Activated naive CD4-positive, alpha-beta T cell (primary cell): ENCODE measurements around the gene MNAT1.
"Not testable (repeated sequence)": the region's sequence is repeated elsewhere in the genome, so short reads cannot be mapped to it uniquely, and the experiment has no call there.

Experiments used
- DNase-seq, 4 experiments: peaks; one replicate each; lab custom pipeline; 2025; lab: John Stamatoyannopoulos, UW

MNAT1 gene

GRCh38 chr14:60882219-60882618, 147.7 kb downstream of the MNAT1 start:
- no peak for DNase-seq

- DNase-seq, result no peak
Observed at GRCh38 chr14:60884134-60884533, 149.6 kb downstream of the MNAT1 start.

- not testable (repeated sequence) for DNase-seq
Observed at GRCh38 chr14:60890636-60891035, 156.1 kb downstream of the MNAT1 start.

- no peak for DNase-seq
Observed at GRCh38 chr14:60893911-60894310, 159.3 kb downstream of the MNAT1 start.

GRCh38 chr14:60904381-60904780, 169.8 kb downstream of the MNAT1 start:
- DNase-seq, result no peak

- no peak for DNase-seq
Observed at GRCh38 chr14:60905923-60906322, 171.4 kb downstream of the MNAT1 start.

- no peak for DNase-seq
Observed at GRCh38 chr14:60915781-60916180, 181.2 kb downstream of the MNAT1 start.

GRCh38 chr14:60922050-60922449, 187.5 kb downstream of the MNAT1 start:
- DNase-seq, result no peak

- no peak for DNase-seq
Observed at GRCh38 chr14:60925286-60925685, 190.7 kb downstream of the MNAT1 start.

GRCh38 chr14:60926002-60926401, 191.4 kb downstream of the MNAT1 start:
- no peak for DNase-seq

- DNase-seq, result no peak
Observed at GRCh38 chr14:60931218-60931617, 196.7 kb downstream of the MNAT1 start.

- no peak for DNase-seq
Observed at GRCh38 chr14:60933920-60934655, 199.5 kb downstream of the MNAT1 start.

- no peak for DNase-seq
Observed at GRCh38 chr14:60935319-60935718, 200.8 kb downstream of the MNAT1 start.

GRCh38 chr14:60943637-60944032, 209.1 kb downstream of the MNAT1 start:
- DNase-seq, result no peak

- no peak for DNase-seq
Observed at GRCh38 chr14:60944204-60944603, 209.6 kb downstream of the MNAT1 start.

- DNase-seq, result no peak
Observed at GRCh38 chr14:60945984-60946383, 211.4 kb downstream of the MNAT1 start.

- no peak for DNase-seq
Observed at GRCh38 chr14:60946773-60947172, 212.2 kb downstream of the MNAT1 start.

- DNase-seq, result no peak
Observed at GRCh38 chr14:60951776-60952435, 217.3 kb downstream of the MNAT1 start.

GRCh38 chr14:60956202-60956601, 221.6 kb downstream of the MNAT1 start:
- no peak for DNase-seq

GRCh38 chr14:60956632-60957031, 222.1 kb downstream of the MNAT1 start:
- no peak for DNase-seq

GRCh38 chr14:60958146-60958545, 223.6 kb downstream of the MNAT1 start:
- DNase-seq, result no peak

- DNase-seq, result no peak
Observed at GRCh38 chr14:60963761-60964160, 229.2 kb downstream of the MNAT1 start.

- DNase-seq, result no peak
Observed at GRCh38 chr14:60964904-60965303, 230.3 kb downstream of the MNAT1 start.

GRCh38 chr14:60965402-60965801, 230.8 kb downstream of the MNAT1 start:
- DNase-seq, result no peak
